HEK293T (cell line): ENCODE measurements around the gene ACVR1B.

Source experiments
- ARNT ChIP-seq: fragments of 450-650 bp; IDR thresholded peaks from 2 replicates; pipeline ENCODE4 v1.6.1; 2017; ENCODE audit warnings: mild to moderate bottlenecking
- BHLHE40 ChIP-seq: fragments of 450-650 bp; IDR thresholded peaks from 2 replicates; pipeline ENCODE4 v1.6.1; 2016; ENCODE audit warnings: mild to moderate bottlenecking, moderate library complexity, borderline replicate concordance
- ELF4 ChIP-seq: fragments of 450-650 bp; IDR thresholded peaks from 2 replicates; pipeline ENCODE4 v1.6.1; 2017; ENCODE audit warnings: antibody characterized with exemption
- FOXA1 ChIP-seq: fragments of 450-650 bp; IDR thresholded peaks from 2 replicates; pipeline ENCODE4 v1.6.1; 2016; ENCODE audit warnings: mild to moderate bottlenecking
- FOXK2 ChIP-seq: fragments of 450-650 bp; IDR thresholded peaks from 2 replicates; pipeline ENCODE4 v1.6.1; 2016; ENCODE audit warnings: mild to moderate bottlenecking
- FOXM1 ChIP-seq: fragments of 450-650 bp; IDR thresholded peaks from 2 replicates; pipeline ENCODE4 v1.6.1; 2017; ENCODE audit warnings: mild to moderate bottlenecking, borderline replicate concordance
- HDGF ChIP-seq: fragments of 450-650 bp; IDR thresholded peaks from 2 replicates; pipeline ENCODE4 v1.6.1; 2017; ENCODE audit warnings: antibody characterized with exemption, borderline replicate concordance
- L3MBTL2 ChIP-seq: fragments of 450-650 bp; conservative IDR thresholded peaks from 2 replicates; pipeline ENCODE4 v1.6.1; 2016; ENCODE audit warnings: mild to moderate bottlenecking
- LEF1 ChIP-seq: fragments of 450-650 bp; IDR thresholded peaks from 2 replicates; pipeline ENCODE4 v1.6.1; 2017; ENCODE audit warnings: mild to moderate bottlenecking, borderline replicate concordance
- SP1 ChIP-seq: fragments of 450-650 bp; IDR thresholded peaks from 2 replicates; pipeline ENCODE4 v1.6.1; 2017
- SUZ12 ChIP-seq: fragments of 450-650 bp; IDR thresholded peaks from 2 replicates; pipeline ENCODE4 v1.6.1; 2016; ENCODE audit warnings: mild to moderate bottlenecking
- TARDBP ChIP-seq: fragments of 450-650 bp; IDR thresholded peaks from 2 replicates; pipeline ENCODE4 v1.6.1; 2016
- ZNF384 ChIP-seq: fragments of 450-650 bp; IDR thresholded peaks from 2 replicates; pipeline ENCODE4 v1.6.1; 2016
- TF ChIP-seq, protein P1 (sequence below): fragments of 450-650 bp; IDR thresholded peaks from 2 replicates; pipeline ENCODE4 v1.6.1; 2016

DNA sequence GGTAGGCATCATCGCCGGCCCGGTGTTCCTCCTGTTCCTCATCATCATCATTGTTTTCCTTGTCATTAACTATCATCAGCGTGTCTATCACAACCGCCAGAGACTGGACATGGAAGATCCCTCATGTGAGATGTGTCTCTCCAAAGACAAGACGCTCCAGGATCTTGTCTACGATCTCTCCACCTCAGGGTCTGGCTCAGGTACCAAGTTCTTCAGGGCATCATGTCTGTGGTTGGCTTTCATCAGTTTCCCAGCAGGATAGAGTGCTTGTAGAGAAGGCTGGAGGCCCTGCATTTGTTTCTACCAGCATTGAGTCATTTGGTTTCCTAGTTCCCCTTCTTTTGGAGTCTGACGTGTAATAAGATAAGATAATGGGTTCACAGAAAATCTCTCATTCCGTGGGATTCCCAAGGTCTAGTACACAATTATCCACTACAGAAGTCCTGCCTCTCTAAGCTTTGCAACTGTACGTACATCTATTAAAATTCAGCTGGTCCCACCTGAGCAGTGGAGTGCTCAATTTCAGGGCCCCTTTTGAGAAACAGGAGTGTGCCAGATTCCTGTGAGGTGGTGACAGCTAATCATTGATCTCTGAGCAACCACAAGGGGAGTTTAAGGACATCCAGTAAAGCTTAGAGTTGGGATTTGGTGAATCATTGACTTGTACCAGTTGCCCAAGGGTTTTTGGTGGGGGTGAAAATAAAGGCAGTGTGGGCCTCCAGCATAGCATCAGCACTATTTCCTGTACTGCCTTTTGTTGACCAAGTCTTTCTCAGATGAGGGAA is 25.1 kb downstream of the ACVR1B start:
- TF ChIP-seq BHLHE40 (no peak), LEF1 (no peak), TARDBP (no peak), ZNF384 (no peak), FOXM1 (no peak), ELF4 (no peak), SP1 (no peak), ARNT (no peak), L3MBTL2 (no peak), SUZ12 (no peak), HDGF (no peak), FOXK2 (no peak), FOXA1 (no peak)
- TF ChIP-seq, protein P1, sequence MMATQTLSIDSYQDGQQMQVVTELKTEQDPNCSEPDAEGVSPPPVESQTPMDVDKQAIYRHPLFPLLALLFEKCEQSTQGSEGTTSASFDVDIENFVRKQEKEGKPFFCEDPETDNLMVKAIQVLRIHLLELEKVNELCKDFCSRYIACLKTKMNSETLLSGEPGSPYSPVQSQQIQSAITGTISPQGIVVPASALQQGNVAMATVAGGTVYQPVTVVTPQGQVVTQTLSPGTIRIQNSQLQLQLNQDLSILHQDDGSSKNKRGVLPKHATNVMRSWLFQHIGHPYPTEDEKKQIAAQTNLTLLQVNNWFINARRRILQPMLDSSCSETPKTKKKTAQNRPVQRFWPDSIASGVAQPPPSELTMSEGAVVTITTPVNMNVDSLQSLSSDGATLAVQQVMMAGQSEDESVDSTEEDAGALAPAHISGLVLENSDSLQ: no peak
